ENCODE data around the gene OLA1. TPM values are rescaled to one million over a fixed set of nuclear protein-coding genes. Genes with fewer than 3 reads are reported as not detected.
A peak's percentile ranks its signal among the peaks of the same experiment; 100 is the strongest.

OLA1 gene
- total RNA-seq, 1 donor from 2014 or later, result 103 TPM

DNA sequence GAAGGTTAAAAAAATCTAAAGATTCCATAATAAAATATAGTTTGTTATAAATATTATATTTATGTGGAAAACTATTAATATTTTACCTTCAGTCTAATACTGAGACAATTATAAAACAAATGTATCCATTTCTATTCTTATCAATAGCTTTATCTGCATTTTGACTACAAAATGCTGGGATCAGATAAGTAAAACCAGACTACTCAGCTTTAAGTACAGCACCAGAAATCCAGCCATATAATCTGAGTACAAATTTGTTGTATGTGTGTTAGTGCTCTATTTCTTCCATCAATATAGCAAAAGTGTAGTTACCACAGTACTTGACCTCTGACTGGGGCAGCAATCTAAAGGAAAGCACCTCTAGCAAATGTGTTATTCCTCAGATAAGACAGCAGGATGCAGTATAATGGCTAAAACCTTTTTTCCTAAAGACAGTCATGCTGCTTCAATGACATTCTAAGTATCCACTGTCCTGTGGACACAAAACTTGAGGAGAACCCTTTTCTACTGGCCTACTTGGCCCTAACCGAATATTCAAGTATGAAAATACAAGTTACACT is 68.1 kb downstream of the OLA1 start:
- DNase-seq, result no peak

- no peak for DNase-seq
Measured at GRCh38 chr2:174177316-174177890, 70.9 kb downstream of the OLA1 start.

DNA sequence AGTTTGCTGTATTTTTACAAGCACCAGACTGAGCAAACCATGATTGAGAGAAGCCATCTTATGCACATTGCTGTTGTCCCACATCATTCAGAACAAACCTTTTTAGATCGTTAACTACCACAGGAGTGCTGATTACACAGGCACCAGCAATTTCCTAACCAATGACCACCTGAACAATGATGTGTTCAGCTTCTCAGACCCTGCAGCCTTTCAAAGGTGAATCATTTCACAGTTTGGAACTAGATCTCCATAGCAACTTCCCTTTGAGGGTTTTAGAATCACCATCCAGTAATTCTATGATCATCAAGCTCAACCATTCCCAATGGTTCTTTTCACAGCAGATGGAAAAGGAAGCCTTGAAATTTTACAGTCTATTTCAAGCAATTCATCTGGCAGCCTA is 71.4 kb downstream of the OLA1 start:
- DNase-seq, result no peak

DNA sequence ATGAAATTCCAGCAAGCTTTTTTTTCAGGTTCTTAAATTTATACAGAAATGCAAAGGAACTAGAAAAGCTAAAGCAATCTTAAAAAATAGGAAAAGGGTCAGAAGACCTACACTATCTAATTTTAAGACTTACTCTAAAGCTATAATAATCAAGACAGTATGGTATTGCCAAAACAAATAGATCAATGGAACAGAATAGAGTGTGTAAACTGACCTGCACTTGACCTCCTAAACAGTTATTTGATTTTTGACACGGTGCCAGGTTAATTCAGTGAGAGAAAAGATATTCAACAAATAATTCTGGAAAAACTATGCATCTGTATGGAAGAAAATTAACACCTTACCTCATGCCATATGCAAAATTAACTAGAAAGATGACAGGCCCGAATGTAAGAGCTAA is 73.6 kb downstream of the OLA1 start:
- no peak for DNase-seq

DNA sequence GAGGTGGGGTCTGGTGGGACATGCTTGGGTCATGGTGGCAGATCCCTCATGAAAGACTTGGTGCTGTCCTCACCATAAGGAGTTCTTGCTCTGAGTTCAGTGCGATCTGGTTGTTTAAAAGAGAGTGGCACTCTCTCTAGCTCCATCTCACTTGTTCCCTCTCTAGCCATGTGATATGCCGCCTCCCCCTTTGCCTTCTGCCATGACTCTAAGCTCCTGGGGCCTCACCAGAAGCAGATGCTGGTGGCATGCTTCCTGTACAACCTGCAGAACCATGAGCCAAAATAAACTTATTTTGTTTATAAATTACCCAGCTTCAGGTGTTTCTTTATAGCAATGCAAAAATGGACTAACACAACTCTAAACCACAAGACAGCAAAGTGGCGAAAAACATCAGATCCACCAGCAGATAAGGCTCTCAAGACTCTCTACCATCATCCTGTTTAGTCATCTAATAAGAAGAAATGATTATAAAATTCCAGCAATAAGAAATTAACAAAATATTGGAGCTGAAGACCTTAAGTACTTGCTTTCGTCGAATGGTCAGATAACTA is 75.5 kb downstream of the OLA1 start:
- DNase-seq, result no peak

GRCh38 chr2:174171686-174172445 is 76.5 kb downstream of the OLA1 start:
- no peak for DNase-seq

GRCh38 chr2:174169372-174169771 is 79.0 kb downstream of the OLA1 start:
- no peak for DNase-seq

DNA sequence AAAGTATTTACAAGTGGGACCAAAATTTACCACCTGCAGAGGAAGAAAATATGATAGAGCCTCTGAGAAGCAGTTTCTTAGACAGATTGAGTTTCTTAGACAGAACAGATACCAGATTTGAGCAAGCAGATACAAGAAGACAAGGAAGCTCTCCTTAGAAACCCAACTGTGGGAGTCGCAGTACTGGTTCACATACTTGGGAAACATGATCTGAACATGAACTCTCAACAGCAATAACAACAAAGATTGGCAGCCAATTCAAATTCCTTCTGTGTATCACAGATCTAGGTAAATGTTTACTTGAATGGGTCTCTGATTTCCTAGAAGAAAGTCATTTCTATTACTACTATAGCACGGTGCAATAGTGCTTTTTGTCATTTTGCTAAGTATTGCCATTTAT is 82.1 kb downstream of the OLA1 start:
- no peak for DNase-seq

GRCh38 chr2:174161490-174161889 is 86.8 kb downstream of the OLA1 start:
- DNase-seq, result no peak

GRCh38 chr2:174158003-174158402 is 90.3 kb downstream of the OLA1 start:
- DNase-seq, result peak; percentile 32

DNA sequence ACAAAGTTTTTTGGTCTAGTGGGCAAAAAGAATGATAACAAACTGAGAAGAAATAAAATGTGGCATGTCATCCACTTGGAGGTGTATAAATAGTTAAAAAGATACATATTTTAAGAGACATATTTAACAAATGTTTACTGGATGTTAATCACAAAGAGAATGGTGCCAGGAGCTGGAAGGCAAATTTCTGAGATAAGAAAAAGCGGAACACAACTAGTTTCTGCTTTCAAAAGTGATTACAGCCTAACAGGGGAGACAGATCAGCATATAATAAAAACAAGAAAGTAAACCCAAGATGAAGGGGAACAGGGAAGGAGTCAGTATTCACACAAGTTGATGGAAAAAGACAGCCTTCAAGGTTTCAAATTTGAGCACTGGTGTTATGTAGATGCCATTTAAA is 91.3 kb downstream of the OLA1 start:
- DNase-seq, result no peak

- no peak for DNase-seq
Measured at GRCh38 chr2:174153757-174154680, 94.3 kb downstream of the OLA1 start.

DNA sequence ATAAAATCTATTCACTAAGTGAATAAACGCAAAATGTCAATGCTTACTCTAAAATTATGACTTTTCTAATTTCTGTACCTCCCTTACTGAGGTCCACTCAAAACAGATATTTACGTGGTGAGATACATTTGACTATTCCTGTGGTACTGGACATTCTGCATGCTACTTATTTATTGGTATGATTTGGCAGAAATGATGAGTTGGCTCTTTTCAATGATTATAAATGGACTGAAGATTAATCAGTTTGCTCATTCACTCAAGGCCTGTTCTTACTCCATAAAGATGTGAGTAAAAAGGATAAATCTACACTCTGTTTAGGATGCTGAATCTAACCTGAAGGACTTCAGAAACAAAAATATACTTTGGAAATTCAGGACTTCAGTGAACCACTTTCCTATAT is 98.8 kb downstream of the OLA1 start:
- no peak for DNase-seq

- no peak for DNase-seq
Measured at GRCh38 chr2:174148833-174149232, 99.5 kb downstream of the OLA1 start.

GRCh38 chr2:174145827-174146226 is 102.5 kb downstream of the OLA1 start:
- no peak for DNase-seq

DNA sequence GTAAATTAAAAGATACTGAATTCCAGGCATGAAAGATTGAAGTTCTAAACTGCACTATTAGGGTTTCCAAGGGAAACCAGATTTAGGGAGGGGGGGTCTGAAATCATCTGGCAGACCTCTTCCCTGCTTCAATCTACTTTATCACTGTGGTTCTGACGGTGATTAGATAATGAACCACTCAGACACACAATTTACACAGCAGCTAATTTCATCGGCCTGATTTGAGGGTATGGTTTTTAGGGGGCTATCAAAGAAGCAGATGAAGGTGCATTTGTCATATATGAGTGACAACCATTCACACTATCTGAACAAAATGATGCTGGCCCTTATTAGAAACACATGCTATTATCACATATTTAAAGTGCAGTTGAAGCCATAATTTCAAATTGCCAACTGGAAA is 106.0 kb downstream of the OLA1 start:
- no peak for DNase-seq

DNA sequence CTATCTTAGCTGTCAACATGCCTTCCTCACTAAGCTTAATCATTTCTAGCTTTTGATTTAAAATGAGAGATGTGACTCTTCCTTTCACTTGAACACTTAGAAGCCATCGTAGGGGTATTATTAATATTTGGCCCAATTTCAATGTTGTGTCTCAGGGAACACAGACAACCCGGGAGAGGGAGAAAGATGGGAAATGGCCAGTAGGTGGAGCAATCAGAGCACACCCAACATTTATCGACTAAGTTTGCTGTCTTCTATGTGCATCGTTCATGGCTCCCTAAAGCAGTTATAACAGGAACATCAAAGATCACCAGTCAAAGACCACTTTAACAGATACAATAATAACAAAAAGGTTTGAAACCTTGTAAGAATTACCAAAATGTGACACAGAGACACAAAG is 110.2 kb downstream of the OLA1 start:
- no peak for DNase-seq

GRCh38 chr2:174135981-174136380 is 112.4 kb downstream of the OLA1 start:
- DNase-seq, result no peak

DNA sequence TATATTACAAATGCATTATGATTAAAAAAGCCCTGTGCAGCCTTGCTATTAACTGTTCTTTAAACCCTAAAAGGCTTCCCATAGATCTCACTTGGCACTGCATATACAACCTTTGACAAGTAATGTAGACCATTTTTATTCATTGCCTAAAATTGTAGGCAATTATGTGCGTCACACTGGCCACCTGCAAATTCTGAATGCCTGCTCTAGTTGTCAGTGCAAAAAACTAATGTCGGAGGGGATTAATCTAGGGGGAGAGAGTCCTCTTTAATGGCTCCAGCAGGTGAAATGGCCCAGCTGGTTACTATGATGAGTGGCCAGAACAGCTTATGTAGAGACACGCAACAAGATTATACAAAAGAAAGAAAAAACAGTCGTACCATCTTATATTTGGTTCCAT is 123.2 kb downstream of the OLA1 start:
- DNase-seq, result no peak

GRCh38 chr2:174124181-174124580 is 124.2 kb downstream of the OLA1 start:
- DNase-seq, result no peak

- DNase-seq, result no peak
Measured at GRCh38 chr2:174122185-174122584, 126.1 kb downstream of the OLA1 start.

- DNase-seq, result no peak
Measured at GRCh38 chr2:174121612-174122011, 126.7 kb downstream of the OLA1 start.

DNA sequence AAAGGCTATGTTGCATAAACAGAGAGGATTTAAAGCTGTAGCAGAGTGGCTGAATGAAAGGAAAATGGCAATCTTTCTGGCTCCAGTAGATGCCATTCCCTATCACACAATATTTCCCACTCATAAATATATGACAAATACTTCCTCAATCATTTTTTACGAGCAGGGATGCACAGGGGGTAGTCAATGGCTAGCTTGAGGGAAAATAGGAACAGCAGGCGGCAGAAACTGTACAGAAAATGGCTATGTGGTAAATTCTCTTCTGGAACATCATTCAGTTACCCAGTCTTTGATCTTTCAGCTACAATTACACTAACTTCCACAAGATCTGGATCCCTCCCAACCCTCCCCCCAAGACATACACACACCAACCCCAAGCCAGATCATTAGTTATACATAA is 127.2 kb downstream of the OLA1 start:
- no peak for DNase-seq

All from tongue (tissue), 2 donors.